ENCODE measurements around the gene TEX11.

The TEX11 gene

GRCh38 chrX:70505451-70505841 is 403.1 kb downstream of the TEX11 start:
- H3K4me1 Mint-ChIP-seq (ENCODE audit: low read depth) = peaks cover 30% of the 10 kb centered on the region
- H3K9me3 Mint-ChIP-seq = no peaks in the 10 kb centered on the region
- no peaks in the 10 kb centered on the region for H3K27me3 Mint-ChIP-seq
- H3K36me3 Mint-ChIP-seq (ENCODE audit: low read depth) = no peaks in the 10 kb centered on the region
- no peak overlapping the region for H3K27ac Mint-ChIP-seq
- H3K4me3 Mint-ChIP-seq = no peak overlapping the region

- no peaks in the 10 kb centered on the region for H3K27me3 Mint-ChIP-seq
- H3K4me1 Mint-ChIP-seq (ENCODE audit: low read depth) = peaks cover 30% of the 10 kb centered on the region
- H3K4me3 Mint-ChIP-seq = no peak overlapping the region
- H3K9me3 Mint-ChIP-seq = no peaks in the 10 kb centered on the region
- peaks cover under 1% of the 10 kb centered on the region for H3K36me3 Mint-ChIP-seq (ENCODE audit: low read depth)
- H3K27ac Mint-ChIP-seq = peak overlapping the region; percentile 63
These were observed 403.6 kb downstream of the TEX11 start for GRCh38 chrX:70504772-70505450.

- peaks cover 7% of the 10 kb centered on the region for H3K36me3 Mint-ChIP-seq (ENCODE audit: low read depth)
- H3K9me3 Mint-ChIP-seq = no peaks in the 10 kb centered on the region
- peaks cover 15% of the 10 kb centered on the region for H3K4me1 Mint-ChIP-seq (ENCODE audit: low read depth)
- H3K27ac Mint-ChIP-seq = no peak overlapping the region
- no peak overlapping the region for H3K4me3 Mint-ChIP-seq
- no peaks in the 10 kb centered on the region for H3K27me3 Mint-ChIP-seq
These were observed 407.7 kb downstream of the TEX11 start for GRCh38 chrX:70500826-70501225.

GRCh38 chrX:70498129-70498528 is 410.4 kb downstream of the TEX11 start:
- H3K9me3 Mint-ChIP-seq = no peaks in the 10 kb centered on the region
- no peak overlapping the region for H3K4me3 Mint-ChIP-seq
- H3K27me3 Mint-ChIP-seq = no peaks in the 10 kb centered on the region
- no peak overlapping the region for H3K27ac Mint-ChIP-seq
- peaks cover 17% of the 10 kb centered on the region for H3K36me3 Mint-ChIP-seq (ENCODE audit: low read depth)
- H3K4me1 Mint-ChIP-seq (ENCODE audit: low read depth) = no peaks in the 10 kb centered on the region

GRCh38 chrX:70497026-70497425 is 411.5 kb downstream of the TEX11 start:
- Mint-ChIP-seq H3K9me3 (no peaks in the 10 kb centered on the region), H3K27me3 (no peaks in the 10 kb centered on the region), H3K27ac (no peak overlapping the region), H3K36me3 (ENCODE audit: low read depth) (peaks cover 27% of the 10 kb centered on the region), H3K4me3 (no peak overlapping the region), H3K4me1 (ENCODE audit: low read depth) (no peaks in the 10 kb centered on the region)

GRCh38 chrX:70496491-70496890 is 412.0 kb downstream of the TEX11 start:
- Mint-ChIP-seq H3K27ac (no peak overlapping the region), H3K4me1 (ENCODE audit: low read depth) (no peaks in the 10 kb centered on the region), H3K9me3 (no peaks in the 10 kb centered on the region), H3K36me3 (ENCODE audit: low read depth) (peaks cover 29% of the 10 kb centered on the region), H3K27me3 (no peaks in the 10 kb centered on the region), H3K4me3 (no peak overlapping the region)

GRCh38 chrX:70494441-70494840 is 414.1 kb downstream of the TEX11 start:
- H3K4me1 Mint-ChIP-seq (ENCODE audit: low read depth) = no peaks in the 10 kb centered on the region
- peak overlapping the region; percentile 31 for H3K27ac Mint-ChIP-seq

GRCh38 chrX:70488856-70489255 is 419.7 kb downstream of the TEX11 start:
- Mint-ChIP-seq H3K4me3 (no peak overlapping the region), H3K36me3 (ENCODE audit: low read depth) (peaks cover 18% of the 10 kb centered on the region), H3K4me1 (ENCODE audit: low read depth) (no peaks in the 10 kb centered on the region), H3K27me3 (no peaks in the 10 kb centered on the region), H3K27ac (no peak overlapping the region), H3K9me3 (no peaks in the 10 kb centered on the region)

More at GRCh38 chrX:70494441-70494840, 414.1 kb downstream of the TEX11 start:
- no peaks in the 10 kb centered on the region for H3K27me3 Mint-ChIP-seq
- H3K36me3 Mint-ChIP-seq (ENCODE audit: low read depth) = peaks cover 25% of the 10 kb centered on the region
- no peak overlapping the region for H3K4me3 Mint-ChIP-seq
- H3K9me3 Mint-ChIP-seq = no peaks in the 10 kb centered on the region

GRCh38 chrX:70485466-70485865 is 423.0 kb downstream of the TEX11 start:
- H3K27me3 Mint-ChIP-seq = no peaks in the 10 kb centered on the region
- no peak overlapping the region for H3K4me3 Mint-ChIP-seq
- H3K4me1 Mint-ChIP-seq (ENCODE audit: low read depth) = no peaks in the 10 kb centered on the region
- no peak overlapping the region for H3K27ac Mint-ChIP-seq
- peaks cover 10% of the 10 kb centered on the region for H3K36me3 Mint-ChIP-seq (ENCODE audit: low read depth)
- no peaks in the 10 kb centered on the region for H3K9me3 Mint-ChIP-seq

- Mint-ChIP-seq H3K4me3 (no peak overlapping the region), H3K4me1 (ENCODE audit: low read depth) (no peaks in the 10 kb centered on the region), H3K36me3 (ENCODE audit: low read depth) (peaks cover 10% of the 10 kb centered on the region), H3K27me3 (no peaks in the 10 kb centered on the region), H3K9me3 (no peaks in the 10 kb centered on the region), H3K27ac (no peak overlapping the region)
These were observed 426.2 kb downstream of the TEX11 start for GRCh38 chrX:70482300-70482699.

- Mint-ChIP-seq H3K4me3 (no peak overlapping the region), H3K27me3 (no peaks in the 10 kb centered on the region), H3K9me3 (no peaks in the 10 kb centered on the region), H3K27ac (no peak overlapping the region), H3K4me1 (ENCODE audit: low read depth) (no peaks in the 10 kb centered on the region), H3K36me3 (ENCODE audit: low read depth) (peaks cover 10% of the 10 kb centered on the region)
These were observed 426.8 kb downstream of the TEX11 start for GRCh38 chrX:70481471-70482270.

- Mint-ChIP-seq H3K4me3 (no peak overlapping the region), H3K36me3 (ENCODE audit: low read depth) (peaks cover 10% of the 10 kb centered on the region), H3K4me1 (ENCODE audit: low read depth) (peaks cover under 1% of the 10 kb centered on the region), H3K27ac (no peak overlapping the region), H3K27me3 (no peaks in the 10 kb centered on the region), H3K9me3 (no peaks in the 10 kb centered on the region)
These were observed 427.9 kb downstream of the TEX11 start for GRCh38 chrX:70480660-70481018.

GRCh38 chrX:70479922-70480659 is 428.4 kb downstream of the TEX11 start:
- Mint-ChIP-seq H3K27ac (no peak overlapping the region), H3K4me3 (no peak overlapping the region), H3K9me3 (no peaks in the 10 kb centered on the region), H3K36me3 (ENCODE audit: low read depth) (peaks cover 10% of the 10 kb centered on the region), H3K27me3 (no peaks in the 10 kb centered on the region), H3K4me1 (ENCODE audit: low read depth) (peaks cover 5% of the 10 kb centered on the region)

GRCh38 chrX:70479247-70479921 is 429.1 kb downstream of the TEX11 start:
- H3K36me3 Mint-ChIP-seq (ENCODE audit: low read depth) = peaks cover 10% of the 10 kb centered on the region
- peaks cover 5% of the 10 kb centered on the region for H3K4me1 Mint-ChIP-seq (ENCODE audit: low read depth)
- no peak overlapping the region for H3K4me3 Mint-ChIP-seq
- no peak overlapping the region for H3K27ac Mint-ChIP-seq
- no peaks in the 10 kb centered on the region for H3K9me3 Mint-ChIP-seq
- H3K27me3 Mint-ChIP-seq = no peaks in the 10 kb centered on the region

All from stimulated activated naive CD8-positive, alpha-beta T cell treated with anti-CD3 and anti-CD28 coated beads, Interleukin-15, Interleukin-2, amounts not matched to agents 100 ng/mL and 50 ng/mL, for 24 hours (primary cell).